HG03103 (cell line): ENCODE measurements around the gene SPRED2.
A peak's percentile ranks its signal among the peaks of the same experiment; 100 is the strongest.
"Not testable (repeated sequence)": the region's sequence is repeated elsewhere in the genome, so short reads cannot be mapped to it uniquely, and the experiment has no call there.

Source experiments
- ATAC-seq: cut with Tn5 transposase; IDR thresholded peaks from one replicate; pipeline ENCODE4 v1.9.1; 2021; ENCODE audit warnings: low read depth; ENCODE audit not compliant: unreplicated experiment

The SPRED2 gene

GRCh38 chr2:65349863-65350262, 82.5 kb downstream of the SPRED2 start:
- no peak for ATAC-seq

GRCh38 chr2:65347913-65348312, 84.5 kb downstream of the SPRED2 start:
- ATAC-seq, result no peak

GRCh38 chr2:65345631-65346030, 86.8 kb downstream of the SPRED2 start:
- no peak for ATAC-seq

GRCh38 chr2:65344689-65345088, 87.7 kb downstream of the SPRED2 start:
- no peak for ATAC-seq

- no peak for ATAC-seq
These were observed 88.2 kb downstream of the SPRED2 start for GRCh38 chr2:65344182-65344581.

GRCh38 chr2:65343386-65343785, 89.0 kb downstream of the SPRED2 start:
- no peak for ATAC-seq

GRCh38 chr2:65340898-65341681, 91.3 kb downstream of the SPRED2 start:
- no peak for ATAC-seq

- ATAC-seq, result no peak
These were observed 92.8 kb downstream of the SPRED2 start for GRCh38 chr2:65339648-65340047.

- not testable (repeated sequence) for ATAC-seq
These were observed 93.4 kb downstream of the SPRED2 start for GRCh38 chr2:65338830-65339495.

GRCh38 chr2:65337915-65338314, 94.5 kb downstream of the SPRED2 start:
- not testable (repeated sequence) for ATAC-seq

GRCh38 chr2:65334714-65335113, 97.7 kb downstream of the SPRED2 start:
- ATAC-seq, result no peak

- no peak for ATAC-seq
These were observed 100.9 kb downstream of the SPRED2 start for GRCh38 chr2:65331336-65332025.

GRCh38 chr2:65329525-65329924, 102.9 kb downstream of the SPRED2 start:
- ATAC-seq, result no peak

GRCh38 chr2:65326276-65326675, 106.1 kb downstream of the SPRED2 start:
- ATAC-seq, result no peak

- ATAC-seq, result no peak
These were observed 107.3 kb downstream of the SPRED2 start for GRCh38 chr2:65325066-65325465.

GRCh38 chr2:65320946-65321345, 111.5 kb downstream of the SPRED2 start:
- no peak for ATAC-seq

GRCh38 chr2:65320042-65320725, 112.2 kb downstream of the SPRED2 start:
- peak; percentile 69 for ATAC-seq

- ATAC-seq, result no peak
These were observed 112.7 kb downstream of the SPRED2 start for GRCh38 chr2:65319674-65320041.

GRCh38 chr2:65319072-65319673, 113.2 kb downstream of the SPRED2 start:
- ATAC-seq, result no peak

GRCh38 chr2:65317841-65318240, 114.6 kb downstream of the SPRED2 start:
- ATAC-seq, result no peak

GRCh38 chr2:65317351-65317750, 115.0 kb downstream of the SPRED2 start:
- not testable (repeated sequence) for ATAC-seq
